ENCODE measurements around the gene ZNF609.

ZNF609 gene

GRCh38 chr15:64731012-64731804 lies 270.8 kb downstream of the ZNF609 start:
- DNase-seq (ENCODE audit: low read depth, low spot score): peak; percentile 41

GRCh38 chr15:64731805-64732151 lies 271.4 kb downstream of the ZNF609 start:
- DNase-seq (ENCODE audit: low read depth, low spot score): no peak

GRCh38 chr15:64732156-64732860 lies 271.9 kb downstream of the ZNF609 start:
- no peak for DNase-seq (ENCODE audit: low read depth, low spot score)
